IPS-18a (cell line): Measurements from ENCODE around the gene VPS33A.
"Not testable (repeated sequence)": the region's sequence is repeated elsewhere in the genome, so short reads cannot be mapped to it uniquely, and the experiment has no call there.

Experiments
- H3K27ac ChIP-seq: one replicate; pipeline ENCODE4 v1.5.1; 2013; ENCODE audit warnings: low read length
- H3K27me3 ChIP-seq: one replicate; pipeline ENCODE4 v1.6.1; 2013; ENCODE audit warnings: mild to moderate bottlenecking, low read length; ENCODE audit not compliant: control insufficient read depth, insufficient read depth
- H3K36me3 ChIP-seq: one replicate; pipeline ENCODE4 v1.6.1; 2013; ENCODE audit warnings: low read depth, low read length; ENCODE audit not compliant: control insufficient read depth
- H3K4me1 ChIP-seq: one replicate; pipeline ENCODE4 v1.6.1; 2013; ENCODE audit warnings: low read depth, low read length; ENCODE audit not compliant: control insufficient read depth
- H3K4me3 ChIP-seq: one replicate; pipeline ENCODE4 v1.5.1; 2013; ENCODE audit warnings: low read length
- H3K9ac ChIP-seq: one replicate; pipeline ENCODE4 v1.6.1; 2013; ENCODE audit warnings: mild to moderate bottlenecking, low read length, moderate library complexity
- H3K9me3 ChIP-seq: one replicate; pipeline ENCODE4 v1.6.1; 2013; ENCODE audit warnings: low read depth, low read length; ENCODE audit not compliant: control insufficient read depth

Gene VPS33A

GRCh38 chr12:122295877-122296276 is 29.6 kb upstream of the VPS33A start:
- Histone ChIP-seq H3K27me3 (no peaks in the 10 kb centered on the region), H3K36me3 (no peaks in the 10 kb centered on the region), H3K4me3 (no peak overlapping the region), H3K27ac (no peak overlapping the region), H3K9ac (no peak overlapping the region), H3K9me3 (no peaks in the 10 kb centered on the region), H3K4me1 (no peaks in the 10 kb centered on the region)

- no peaks in the 10 kb centered on the region for H3K4me1 ChIP-seq
- H3K27ac ChIP-seq, result no peak overlapping the region
- no peaks in the 10 kb centered on the region for H3K36me3 ChIP-seq
- H3K9me3 ChIP-seq, result no peaks in the 10 kb centered on the region
- H3K9ac ChIP-seq, result no peak overlapping the region
- H3K4me3 ChIP-seq, result no peak overlapping the region
- H3K27me3 ChIP-seq, result no peaks in the 10 kb centered on the region
These were observed 26.8 kb upstream of the VPS33A start for GRCh38 chr12:122293081-122293480.

- Histone ChIP-seq H3K4me3 (no peak overlapping the region), H3K4me1 (no peaks in the 10 kb centered on the region), H3K9ac (no peak overlapping the region), H3K36me3 (no peaks in the 10 kb centered on the region), H3K27me3 (no peaks in the 10 kb centered on the region), H3K9me3 (no peaks in the 10 kb centered on the region), H3K27ac (no peak overlapping the region)
These were observed 25.1 kb upstream of the VPS33A start for GRCh38 chr12:122291431-122291830.

GRCh38 chr12:122283680-122284079 is 17.4 kb upstream of the VPS33A start:
- H3K9me3 ChIP-seq, result no peaks in the 10 kb centered on the region
- no peak overlapping the region for H3K9ac ChIP-seq
- no peaks in the 10 kb centered on the region for H3K36me3 ChIP-seq
- no peak overlapping the region for H3K27ac ChIP-seq
- H3K27me3 ChIP-seq, result no peaks in the 10 kb centered on the region
- H3K4me1 ChIP-seq, result no peaks in the 10 kb centered on the region
- H3K4me3 ChIP-seq, result no peak overlapping the region

GRCh38 chr12:122282061-122282460 is 15.8 kb upstream of the VPS33A start:
- Histone ChIP-seq H3K9ac (no peak overlapping the region), H3K27ac (no peak overlapping the region)

GRCh38 chr12:122276242-122276641 is 9.9 kb upstream of the VPS33A start:
- H3K9ac ChIP-seq, result no peak overlapping the region
- H3K27ac ChIP-seq, result no peak overlapping the region
- H3K36me3 ChIP-seq, result no peaks in the 10 kb centered on the region
- no peaks in the 10 kb centered on the region for H3K27me3 ChIP-seq
- H3K4me1 ChIP-seq, result no peaks in the 10 kb centered on the region
- no peaks in the 10 kb centered on the region for H3K9me3 ChIP-seq
- no peak overlapping the region for H3K4me3 ChIP-seq

More at GRCh38 chr12:122282061-122282460, 15.8 kb upstream of the VPS33A start:
- H3K27me3 ChIP-seq, result no peaks in the 10 kb centered on the region
- H3K9me3 ChIP-seq, result no peaks in the 10 kb centered on the region
- H3K36me3 ChIP-seq, result no peaks in the 10 kb centered on the region
- no peaks in the 10 kb centered on the region for H3K4me1 ChIP-seq
- no peak overlapping the region for H3K4me3 ChIP-seq

GRCh38 chr12:122275459-122275858 is 9.2 kb upstream of the VPS33A start:
- Histone ChIP-seq H3K9me3 (no peaks in the 10 kb centered on the region), H3K4me3 (no peak overlapping the region), H3K27ac (no peak overlapping the region), H3K27me3 (no peaks in the 10 kb centered on the region), H3K36me3 (no peaks in the 10 kb centered on the region), H3K4me1 (no peaks in the 10 kb centered on the region), H3K9ac (no peak overlapping the region)

- Histone ChIP-seq H3K27ac (no peak overlapping the region), H3K36me3 (peaks cover 22% of the 10 kb centered on the region), H3K27me3 (no peaks in the 10 kb centered on the region), H3K4me1 (no peaks in the 10 kb centered on the region), H3K9ac (peak overlapping the region; percentile 91), H3K9me3 (no peaks in the 10 kb centered on the region), H3K4me3 (peak overlapping the region; percentile 94)
These were observed 436 bp downstream of the VPS33A start for GRCh38 chr12:122265886-122266229.

GRCh38 chr12:122265476-122265875 is 818 bp downstream of the VPS33A start:
- H3K9ac ChIP-seq, result peak overlapping the region; percentile 91
- H3K9me3 ChIP-seq, result no peaks in the 10 kb centered on the region
- no peaks in the 10 kb centered on the region for H3K27me3 ChIP-seq
- peaks cover 25% of the 10 kb centered on the region for H3K36me3 ChIP-seq
- H3K27ac ChIP-seq, result no peak overlapping the region
- peak overlapping the region; percentile 94 for H3K4me3 ChIP-seq
- H3K4me1 ChIP-seq, result no peaks in the 10 kb centered on the region

- peaks cover 40% of the 10 kb centered on the region for H3K36me3 ChIP-seq
- H3K27ac ChIP-seq, H3K4me3 ChIP-seq, H3K9me3 ChIP-seq, H3K27me3 ChIP-seq, H3K9ac ChIP-seq, H3K4me1 ChIP-seq: not testable (repeated sequence)
These were observed 5.6 kb downstream of the VPS33A start for GRCh38 chr12:122260735-122261134.

GRCh38 chr12:122258939-122259338 is 7.4 kb downstream of the VPS33A start:
- peaks cover 39% of the 10 kb centered on the region for H3K36me3 ChIP-seq
- not testable (repeated sequence) for H3K27me3 ChIP-seq, H3K4me3 ChIP-seq, H3K9ac ChIP-seq, H3K27ac ChIP-seq, H3K4me1 ChIP-seq, H3K9me3 ChIP-seq

GRCh38 chr12:122258462-122258861 is 7.8 kb downstream of the VPS33A start:
- H3K4me1 ChIP-seq, H3K27ac ChIP-seq, H3K9ac ChIP-seq, H3K9me3 ChIP-seq, H3K4me3 ChIP-seq, H3K27me3 ChIP-seq: not testable (repeated sequence)
- H3K36me3 ChIP-seq, result peaks cover 35% of the 10 kb centered on the region
